Right atrium auricular region (tissue), 2 donors: Measurements from ENCODE around the gene TMPRSS11B. TPM values are rescaled to one million over a fixed set of nuclear protein-coding genes. Genes with fewer than 3 reads are reported as not detected.

Source experiments
- DNase-seq: peaks from one replicate; pipeline ENCODE4 v3.0.0-alpha.2; 2019; ENCODE audit warnings: low spot score
- H3K27ac ChIP-seq, 2 donors: fragments of 200-600 bp; sonication (generic); 1 replicate in 1 of 2; 2 replicates in 1 of 2; pipeline ENCODE4 v1.5.1; 2016 to 2019
- H3K27me3 ChIP-seq, 2 donors: fragments of 200-600 bp; sonication (generic); one replicate each; pipeline versions ENCODE4 v1.5.1 to v1.6.0; 2017 to 2019
- H3K36me3 ChIP-seq: fragments of 200-600 bp; sonication (generic); one replicate; pipeline ENCODE4 v1.5.1; 2016
- H3K4me1 ChIP-seq, 2 donors: fragments of 200-600 bp; sonication (generic); one replicate each; pipeline versions ENCODE4 v1.5.1 to v1.6.0; 2017 to 2019
- H3K4me3 ChIP-seq, 2 donors: fragments of 200-600 bp; sonication (generic); 1 replicate in 1 of 2; 2 replicates in 1 of 2; pipeline ENCODE4 v1.5.1; 2017 to 2019; ENCODE audit warnings: mild to moderate bottlenecking in 1 of 2, moderate library complexity in 1 of 2
- H3K9me3 ChIP-seq, 2 donors: fragments of 200-600 bp; sonication (generic); one replicate each; pipeline ENCODE4 v1.5.1; 2019
- total RNA-seq, 2 donors: library from RNA; depleted of rRNA; stranded (reverse); fragments of >200 nt; gene quantifications; one replicate each; pipeline ENCODE4 v1.1.0, GENCODE V29; 2016
- TF ChIP-seq, protein P1 (sequence below), 2 donors: fragments of 200-600 bp; sonication (generic); IDR thresholded peaks; one replicate each; pipeline ENCODE4 v1.5.1; 2019; ENCODE audit warnings: antibody characterized with exemption in 2 of 2

Gene TMPRSS11B
- total RNA-seq, 2 donors from 2014 or later: not detected

GRCh38 chr4:68183417-68183816, 62.1 kb downstream of the TMPRSS11B start:
- DNase-seq: no peak
- TF ChIP-seq, protein P1, sequence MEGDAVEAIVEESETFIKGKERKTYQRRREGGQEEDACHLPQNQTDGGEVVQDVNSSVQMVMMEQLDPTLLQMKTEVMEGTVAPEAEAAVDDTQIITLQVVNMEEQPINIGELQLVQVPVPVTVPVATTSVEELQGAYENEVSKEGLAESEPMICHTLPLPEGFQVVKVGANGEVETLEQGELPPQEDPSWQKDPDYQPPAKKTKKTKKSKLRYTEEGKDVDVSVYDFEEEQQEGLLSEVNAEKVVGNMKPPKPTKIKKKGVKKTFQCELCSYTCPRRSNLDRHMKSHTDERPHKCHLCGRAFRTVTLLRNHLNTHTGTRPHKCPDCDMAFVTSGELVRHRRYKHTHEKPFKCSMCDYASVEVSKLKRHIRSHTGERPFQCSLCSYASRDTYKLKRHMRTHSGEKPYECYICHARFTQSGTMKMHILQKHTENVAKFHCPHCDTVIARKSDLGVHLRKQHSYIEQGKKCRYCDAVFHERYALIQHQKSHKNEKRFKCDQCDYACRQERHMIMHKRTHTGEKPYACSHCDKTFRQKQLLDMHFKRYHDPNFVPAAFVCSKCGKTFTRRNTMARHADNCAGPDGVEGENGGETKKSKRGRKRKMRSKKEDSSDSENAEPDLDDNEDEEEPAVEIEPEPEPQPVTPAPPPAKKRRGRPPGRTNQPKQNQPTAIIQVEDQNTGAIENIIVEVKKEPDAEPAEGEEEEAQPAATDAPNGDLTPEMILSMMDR (IDR thresholded peaks at IDR 0.05): no peak
- H3K27ac ChIP-seq: no peak overlapping the region
- no peaks in the 10 kb centered on the region for H3K27me3 ChIP-seq
- H3K9me3 ChIP-seq: no peaks in the 10 kb centered on the region
- H3K4me1 ChIP-seq: no peaks in the 10 kb centered on the region
- H3K36me3 ChIP-seq: no peaks in the 10 kb centered on the region
- no peak overlapping the region for H3K4me3 ChIP-seq

- Histone ChIP-seq H3K4me3 (no peak overlapping the region), H3K36me3 (no peaks in the 10 kb centered on the region), H3K27me3 (no peaks in the 10 kb centered on the region), H3K27ac (no peak overlapping the region), H3K4me1 (no peaks in the 10 kb centered on the region), H3K9me3 (no peaks in the 10 kb centered on the region)
- DNase-seq: no peak
- TF ChIP-seq, protein P1 (IDR thresholded peaks at IDR 0.05): no peak
Observed at GRCh38 chr4:68182382-68182820, 63.1 kb downstream of the TMPRSS11B start.

DNA sequence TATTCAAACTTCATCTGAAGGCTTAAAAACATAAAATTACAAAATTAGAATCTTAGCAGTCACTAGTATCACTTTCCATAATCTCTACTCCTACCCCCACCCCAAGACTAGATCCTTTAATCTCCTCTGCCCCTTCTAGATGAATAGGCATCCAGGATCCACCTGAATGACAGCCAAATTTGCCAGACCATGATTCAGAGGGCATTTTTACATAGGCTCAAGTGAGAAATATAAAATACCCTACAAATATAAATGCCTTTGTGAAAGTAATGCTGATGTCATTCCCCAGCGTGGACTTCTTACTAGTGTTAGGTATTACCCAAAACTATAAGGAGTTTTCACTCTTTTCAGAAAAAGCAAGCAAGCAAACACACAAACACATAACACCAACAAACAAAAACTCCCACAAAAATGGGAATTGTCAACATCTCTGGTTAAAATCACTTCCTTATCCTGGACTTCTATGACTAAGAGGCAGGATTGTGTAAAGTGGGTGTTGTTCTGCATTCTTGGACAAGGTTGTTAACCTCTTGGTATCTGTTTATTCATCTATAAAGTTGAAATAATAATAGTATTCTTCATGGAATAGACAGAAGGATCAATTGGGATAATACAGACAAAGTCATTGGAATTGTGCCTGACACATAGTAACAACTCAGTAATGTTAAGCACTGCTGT, 64.5 kb downstream of the TMPRSS11B start:
- H3K27me3 ChIP-seq: no peaks in the 10 kb centered on the region
- no peak for DNase-seq
- no peaks in the 10 kb centered on the region for H3K4me1 ChIP-seq
- TF ChIP-seq, protein P1 (IDR thresholded peaks at IDR 0.05): no peak
- no peak overlapping the region for H3K4me3 ChIP-seq
- no peak overlapping the region for H3K27ac ChIP-seq
- H3K9me3 ChIP-seq: no peaks in the 10 kb centered on the region
- no peaks in the 10 kb centered on the region for H3K36me3 ChIP-seq

DNA sequence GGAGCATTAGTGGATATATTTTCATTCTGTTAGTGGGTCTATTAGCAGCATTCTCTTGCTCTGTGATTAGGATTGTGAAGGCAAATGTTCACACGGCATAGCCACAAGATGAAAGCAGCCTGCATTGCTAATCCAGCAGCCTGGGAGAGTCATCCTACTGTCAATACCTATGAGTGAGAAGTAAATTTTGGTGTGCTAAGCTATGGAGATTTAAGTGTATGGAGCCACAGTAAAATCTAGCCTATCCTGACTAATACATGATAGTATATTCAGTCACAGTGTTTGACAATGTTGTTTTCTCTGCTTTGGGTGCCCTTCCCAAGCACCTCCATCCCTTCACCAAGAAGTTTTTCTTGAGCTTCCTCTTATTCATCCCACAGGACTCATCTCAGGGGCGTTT, 68.6 kb downstream of the TMPRSS11B start:
- no peaks in the 10 kb centered on the region for H3K4me1 ChIP-seq
- no peaks in the 10 kb centered on the region for H3K9me3 ChIP-seq
- TF ChIP-seq, protein P1 (IDR thresholded peaks at IDR 0.05): no peak
- H3K27me3 ChIP-seq: no peaks in the 10 kb centered on the region
- no peaks in the 10 kb centered on the region for H3K36me3 ChIP-seq
- H3K4me3 ChIP-seq: no peak overlapping the region
- H3K27ac ChIP-seq: no peak overlapping the region
- no peak for DNase-seq

Other genes with a start within 250 kb of the TMPRSS11B start
- gene TMPRSS11F, start 115.8 kb downstream of the TMPRSS11B start, total RNA-seq: not detected
- 10 to 100 TPM; 32.6 to 35.6 TPM for gene YTHDC1, start 104.4 kb upstream of the TMPRSS11B start, total RNA-seq
- gene TMPRSS11E, start 201.8 kb upstream of the TMPRSS11B start, total RNA-seq: not detected